ENCODE results near the gene ENTPD6.

- TF ChIP-seq POLR2AphosphoS5 (IDR thresholded peaks at IDR 0.05; ENCODE audit: low read depth, low read length) (no peak), TAF1 (IDR thresholded peaks at IDR 0.05; ENCODE audit: borderline replicate concordance, insufficient read depth, low read length) (no peak), SIN3A (IDR thresholded peaks at IDR 0.05; ENCODE audit: borderline replicate concordance, insufficient read depth, low read length) (no peak), REST (IDR thresholded peaks at IDR 0.05; ENCODE audit: insufficient read depth in 1 of 2, low read depth in 2 of 2, low read length in 2 of 2) (no peak), FOXP2 (optimal IDR thresholded peaks at IDR 0.05; ENCODE audit: borderline replicate concordance, extremely low read depth, extremely low read length, insufficient read depth) (no peak)
Observed at GRCh38 chr20:25215521-25215920, 20.0 kb downstream of the ENTPD6 start.
